A673 (cell line): ENCODE results near the gene MPZL2. TPM values are rescaled to one million over a fixed set of nuclear protein-coding genes. Genes with fewer than 3 reads are reported as not detected.

ENCODE experiments used
- BruUV-seq: library from RNA; stranded (reverse); fragments of 400-500 nt; replicated peaks from 2 replicates; lab custom pipeline; 2021; lab: Mats Ljungman, UMichigan
- CTCF ChIA-PET: fragments of 300-600 bp; sonication (Branson Sonifier 250); formaldehyde crosslinking; loops from one replicate; lab custom pipeline; 2022; ENCODE audit warnings: antibody characterized with exemption; lab: Charles Lee
- POLR2A ChIA-PET: fragments of 300-600 bp; sonication (Branson Sonifier 250); formaldehyde crosslinking; loops from one replicate; lab custom pipeline; 2022; ENCODE audit warnings: antibody characterized with exemption; ENCODE audit not compliant: low non-redundant PET; lab: Charles Lee
- DNase-seq: peaks from one replicate; pipeline ENCODE4 v3.0.0-alpha.2; 2015; ENCODE audit warnings: low spot score
- H3K27ac ChIP-seq: fragments of 200-600 bp; sonication (generic); 2 replicates; pipeline ENCODE4 v1.5.1; 2016; ENCODE audit warnings: mixed run types, low read depth, mild to moderate bottlenecking, mixed read lengths, antibody characterized with exemption, low read length; ENCODE audit not compliant: poor library complexity, severe bottlenecking
- H3K27me3 ChIP-seq: fragments of 200-600 bp; sonication (generic); replicated peaks from 2 replicates; pipeline ENCODE4 v1.6.1; 2017; ENCODE audit warnings: mixed run types, low read depth, mild to moderate bottlenecking, mixed read lengths, antibody characterized with exemption, low read length; ENCODE audit not compliant: insufficient read depth, poor library complexity
- H3K36me3 ChIP-seq: fragments of 200-600 bp; sonication (generic); 2 replicates; pipeline ENCODE4 v1.6.1; 2016; ENCODE audit warnings: mixed run types, mild to moderate bottlenecking, mixed read lengths, antibody characterized with exemption, low read length; ENCODE audit not compliant: insufficient read depth, poor library complexity, severe bottlenecking
- H3K4me1 ChIP-seq: fragments of 200-600 bp; sonication (generic); 2 replicates; pipeline ENCODE4 v1.6.1; 2017; ENCODE audit warnings: mixed run types, mild to moderate bottlenecking, mixed read lengths, antibody characterized with exemption, low read length; ENCODE audit not compliant: insufficient read depth, poor library complexity, severe bottlenecking
- H3K4me3 ChIP-seq: fragments of 200-600 bp; sonication (generic); 2 replicates; pipeline ENCODE4 v1.5.1; 2016; ENCODE audit warnings: low read depth, mixed run types, mild to moderate bottlenecking, mixed read lengths, low read length; ENCODE audit not compliant: poor library complexity, severe bottlenecking
- H3K9me3 ChIP-seq: fragments of 200-600 bp; sonication (generic); 2 replicates; pipeline ENCODE4 v1.6.1; 2016; ENCODE audit warnings: mixed run types, low read depth, mild to moderate bottlenecking, mixed read lengths, antibody characterized with exemption, low read length; ENCODE audit not compliant: poor library complexity, severe bottlenecking
- EZH2 ChIP-seq: fragments of 200-600 bp; sonication (generic); IDR thresholded peaks from 2 replicates; pipeline ENCODE4 v1.6.1; 2017; ENCODE audit warnings: borderline replicate concordance, low read depth, mild to moderate bottlenecking, mixed read lengths, antibody characterized with exemption, low read length; ENCODE audit not compliant: poor library complexity, severe bottlenecking
- intact Hi-C: fragments of 100-400 bp; cut with micrococcal nuclease; formaldehyde crosslinking; loops from one replicate; pipeline ENCODE4 v1.10.0; 2022; ENCODE audit not compliant: unreplicated experiment
- total RNA-seq: library from RNA; stranded (reverse); gene quantifications from 2 replicates; pipeline ENCODE4 v1.2.3, GENCODE V29; 2021
- TF ChIP-seq, protein P1 (sequence below): fragments of 300-800, 200-600 bp; sonication (generic); conservative IDR thresholded peaks from 2 replicates; pipeline ENCODE4 v1.5.1; 2017; ENCODE audit warnings: low read depth, mild to moderate bottlenecking, antibody characterized with exemption, low read length, moderate library complexity, mixed read lengths

Gene MPZL2
- total RNA-seq, 1 experiment from 2014 or later = not detected

DNA sequence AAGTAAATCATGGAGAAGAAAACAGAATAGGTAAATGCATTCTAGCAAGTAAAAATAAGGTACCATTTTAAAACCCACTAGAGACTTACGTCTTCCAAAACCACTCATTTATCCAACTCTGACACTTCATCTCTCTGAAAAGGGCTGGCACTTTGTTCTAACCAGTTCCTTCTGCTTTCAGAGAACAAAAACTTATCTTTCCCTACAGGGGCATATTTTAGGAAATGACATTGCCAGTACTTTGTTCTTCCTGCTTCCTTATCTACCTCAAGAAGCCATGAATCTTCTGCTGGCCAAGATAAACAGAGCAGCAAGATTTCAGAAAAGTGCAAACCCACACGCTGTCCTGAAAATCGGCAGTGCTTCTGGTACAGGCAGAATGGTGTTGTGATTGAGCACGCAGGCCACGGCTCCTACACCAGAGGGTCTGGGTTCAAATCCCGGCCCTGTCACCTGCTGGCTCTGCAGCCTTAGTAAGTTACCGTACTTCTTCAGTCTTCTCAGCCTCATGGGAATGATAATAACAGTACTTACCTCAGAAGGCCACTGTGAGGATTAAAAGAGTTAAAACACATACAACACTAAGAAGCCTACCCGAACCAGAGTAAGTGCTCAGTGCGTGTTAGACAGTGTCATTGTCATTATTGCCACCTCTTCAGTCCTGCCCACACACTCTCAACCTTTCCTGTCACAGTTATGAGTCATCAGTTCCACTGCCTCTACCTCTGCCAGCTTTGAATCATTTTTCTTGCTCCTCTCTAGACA lies 22.9 kb downstream of the MPZL2 start:
- intact Hi-C loops = no loop called here
- H3K27me3 ChIP-seq = peaks cover 48% of the 10 kb centered on the region
- H3K36me3 ChIP-seq = no peaks in the 10 kb centered on the region
- no peaks in the 10 kb centered on the region for H3K9me3 ChIP-seq
- CTCF ChIA-PET = no interaction called here
- no peaks in the 10 kb centered on the region for H3K4me1 ChIP-seq
- no TSS peak for BruUV-seq
- POLR2A ChIA-PET = no interaction called here
- DNase-seq = no peak
- no peak overlapping the region for H3K27ac ChIP-seq
- no peak overlapping the region for H3K4me3 ChIP-seq
- TF ChIP-seq, protein P1, sequence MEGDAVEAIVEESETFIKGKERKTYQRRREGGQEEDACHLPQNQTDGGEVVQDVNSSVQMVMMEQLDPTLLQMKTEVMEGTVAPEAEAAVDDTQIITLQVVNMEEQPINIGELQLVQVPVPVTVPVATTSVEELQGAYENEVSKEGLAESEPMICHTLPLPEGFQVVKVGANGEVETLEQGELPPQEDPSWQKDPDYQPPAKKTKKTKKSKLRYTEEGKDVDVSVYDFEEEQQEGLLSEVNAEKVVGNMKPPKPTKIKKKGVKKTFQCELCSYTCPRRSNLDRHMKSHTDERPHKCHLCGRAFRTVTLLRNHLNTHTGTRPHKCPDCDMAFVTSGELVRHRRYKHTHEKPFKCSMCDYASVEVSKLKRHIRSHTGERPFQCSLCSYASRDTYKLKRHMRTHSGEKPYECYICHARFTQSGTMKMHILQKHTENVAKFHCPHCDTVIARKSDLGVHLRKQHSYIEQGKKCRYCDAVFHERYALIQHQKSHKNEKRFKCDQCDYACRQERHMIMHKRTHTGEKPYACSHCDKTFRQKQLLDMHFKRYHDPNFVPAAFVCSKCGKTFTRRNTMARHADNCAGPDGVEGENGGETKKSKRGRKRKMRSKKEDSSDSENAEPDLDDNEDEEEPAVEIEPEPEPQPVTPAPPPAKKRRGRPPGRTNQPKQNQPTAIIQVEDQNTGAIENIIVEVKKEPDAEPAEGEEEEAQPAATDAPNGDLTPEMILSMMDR = no peak

DNA sequence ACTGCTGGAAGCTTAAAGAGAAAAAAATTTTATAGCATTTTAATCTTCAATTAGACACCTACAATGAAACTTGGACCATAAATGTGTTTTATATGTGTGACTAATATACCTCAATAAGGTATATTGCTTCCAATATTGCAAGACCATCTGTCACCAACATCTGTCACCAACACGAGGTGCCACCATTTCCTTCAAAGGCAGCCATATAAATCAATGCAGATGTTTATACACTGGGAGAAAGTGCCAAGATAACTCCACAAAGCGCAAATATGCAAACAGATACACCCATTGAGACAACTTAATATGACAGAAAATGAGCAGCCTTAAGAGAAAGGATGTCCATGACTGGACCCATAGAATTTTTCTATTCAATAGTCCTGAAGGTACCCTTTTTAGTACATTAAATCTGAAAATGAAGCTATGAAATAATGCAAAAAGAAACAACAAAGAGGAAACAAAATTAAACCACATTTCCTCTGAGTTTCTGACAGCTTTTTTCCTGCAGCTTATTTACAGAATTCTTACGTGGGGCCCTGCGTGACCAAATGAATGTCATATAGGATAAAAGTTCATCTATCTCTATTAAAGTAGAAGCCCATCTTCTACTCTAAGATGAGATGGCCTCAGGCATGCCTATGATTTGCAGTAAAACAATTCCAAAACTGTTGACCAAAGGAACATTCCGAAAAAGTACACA lies 24.4 kb downstream of the MPZL2 start:
- no peak for DNase-seq
- Histone ChIP-seq H3K27me3 (peaks cover 50% of the 10 kb centered on the region), H3K4me3 (no peak overlapping the region), H3K4me1 (no peaks in the 10 kb centered on the region), H3K27ac (no peak overlapping the region), H3K9me3 (no peaks in the 10 kb centered on the region), H3K36me3 (no peaks in the 10 kb centered on the region)
- POLR2A ChIA-PET = no interaction called here
- intact Hi-C loops = no loop called here
- CTCF ChIA-PET = interaction anchor here (0.6 kb wide), 1 partner anchor 18 kb away, joined by 3 read pairs; no protein-coding TSS in a partner anchor
- no peak for TF ChIP-seq EZH2
- TF ChIP-seq, protein P1 = no peak
- BruUV-seq = no TSS peak

DNA sequence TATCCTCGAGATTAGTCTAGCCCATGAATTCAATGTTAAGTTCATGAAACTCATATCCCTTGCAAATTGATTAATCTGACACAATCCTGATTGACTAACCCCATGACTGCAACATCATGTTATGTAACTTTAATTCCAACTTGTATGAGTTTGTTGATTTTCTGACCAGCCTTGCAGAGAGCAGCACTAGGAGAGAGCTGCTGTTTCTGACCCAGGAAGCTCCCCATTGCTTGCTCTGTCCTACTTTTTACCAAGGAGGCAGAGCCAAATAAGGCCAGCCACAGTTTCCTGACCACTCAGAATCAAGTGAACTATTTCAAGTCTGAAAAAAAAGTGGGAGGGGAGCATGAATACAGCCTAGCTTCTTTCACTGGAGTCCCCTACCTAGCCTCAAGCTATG lies 25.2 kb downstream of the MPZL2 start:
- intact Hi-C loops = no loop called here
- ChIA-PET POLR2A (no interaction called here), CTCF (no interaction called here)
- Histone ChIP-seq H3K36me3 (no peaks in the 10 kb centered on the region), H3K27ac (no peak overlapping the region), H3K9me3 (no peaks in the 10 kb centered on the region), H3K27me3 (peaks cover 52% of the 10 kb centered on the region), H3K4me1 (no peaks in the 10 kb centered on the region), H3K4me3 (no peak overlapping the region)
- no TSS peak for BruUV-seq
- no peak for DNase-seq
- TF ChIP-seq, protein P1 = no peak
- TF ChIP-seq EZH2 = no peak
